ENCODE data around the gene RRP15. TPM values are rescaled to one million over a fixed set of nuclear protein-coding genes. Genes with fewer than 3 reads are reported as not detected.

The RRP15 gene
- total RNA-seq, 4 donors from 2014 or later, result 6.3 to 9.6 (median 7.8) TPM

DNA sequence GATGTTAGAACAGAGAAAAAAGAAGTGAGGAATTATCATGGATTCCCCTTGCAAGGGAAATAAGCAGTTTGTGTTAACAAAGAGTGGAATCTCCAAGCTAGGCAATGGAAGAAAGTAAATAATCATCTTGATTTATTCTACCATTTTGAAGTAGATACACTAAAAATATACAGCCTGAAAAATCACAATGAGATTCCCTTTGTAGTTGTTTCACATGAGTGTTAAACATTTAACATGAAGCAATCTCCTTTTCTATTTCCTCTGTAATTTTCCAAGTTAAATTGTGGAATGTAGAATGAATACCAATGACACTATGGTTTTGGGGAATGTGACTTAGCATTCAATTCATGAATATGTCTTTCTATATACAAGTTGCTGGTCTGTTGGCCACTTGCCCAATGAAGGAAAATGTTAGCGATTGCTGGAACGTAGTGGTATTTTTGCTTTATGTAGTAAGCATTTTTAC lies 65.7 kb downstream of the RRP15 start:
- peak overlapping the region; percentile 51 to 89 (median 74) for H3K27ac ChIP-seq
- WGBS, 2 donors, result 5 to 7% methylated on average over 2 of the region's 2 CpGs
- no peaks in the 10 kb centered on the region for H3K27me3 ChIP-seq
- H3K9me3 ChIP-seq, result no peaks in the 10 kb centered on the region
- peaks cover 0 to 50% (median 9%) of the 10 kb centered on the region in 4 donors for H3K4me1 ChIP-seq
- TF ChIP-seq, protein P1, sequence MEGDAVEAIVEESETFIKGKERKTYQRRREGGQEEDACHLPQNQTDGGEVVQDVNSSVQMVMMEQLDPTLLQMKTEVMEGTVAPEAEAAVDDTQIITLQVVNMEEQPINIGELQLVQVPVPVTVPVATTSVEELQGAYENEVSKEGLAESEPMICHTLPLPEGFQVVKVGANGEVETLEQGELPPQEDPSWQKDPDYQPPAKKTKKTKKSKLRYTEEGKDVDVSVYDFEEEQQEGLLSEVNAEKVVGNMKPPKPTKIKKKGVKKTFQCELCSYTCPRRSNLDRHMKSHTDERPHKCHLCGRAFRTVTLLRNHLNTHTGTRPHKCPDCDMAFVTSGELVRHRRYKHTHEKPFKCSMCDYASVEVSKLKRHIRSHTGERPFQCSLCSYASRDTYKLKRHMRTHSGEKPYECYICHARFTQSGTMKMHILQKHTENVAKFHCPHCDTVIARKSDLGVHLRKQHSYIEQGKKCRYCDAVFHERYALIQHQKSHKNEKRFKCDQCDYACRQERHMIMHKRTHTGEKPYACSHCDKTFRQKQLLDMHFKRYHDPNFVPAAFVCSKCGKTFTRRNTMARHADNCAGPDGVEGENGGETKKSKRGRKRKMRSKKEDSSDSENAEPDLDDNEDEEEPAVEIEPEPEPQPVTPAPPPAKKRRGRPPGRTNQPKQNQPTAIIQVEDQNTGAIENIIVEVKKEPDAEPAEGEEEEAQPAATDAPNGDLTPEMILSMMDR (IDR thresholded peaks at IDR 0.05), result no peak
- H3K4me3 ChIP-seq, result peak overlapping the region in 3 of 4 donors; percentile 17 to 37 (median 29)
- no peak for DNase-seq (ENCODE audit: low spot score in 2 of 2)
- H3K36me3 ChIP-seq, result no peaks in the 10 kb centered on the region

DNA sequence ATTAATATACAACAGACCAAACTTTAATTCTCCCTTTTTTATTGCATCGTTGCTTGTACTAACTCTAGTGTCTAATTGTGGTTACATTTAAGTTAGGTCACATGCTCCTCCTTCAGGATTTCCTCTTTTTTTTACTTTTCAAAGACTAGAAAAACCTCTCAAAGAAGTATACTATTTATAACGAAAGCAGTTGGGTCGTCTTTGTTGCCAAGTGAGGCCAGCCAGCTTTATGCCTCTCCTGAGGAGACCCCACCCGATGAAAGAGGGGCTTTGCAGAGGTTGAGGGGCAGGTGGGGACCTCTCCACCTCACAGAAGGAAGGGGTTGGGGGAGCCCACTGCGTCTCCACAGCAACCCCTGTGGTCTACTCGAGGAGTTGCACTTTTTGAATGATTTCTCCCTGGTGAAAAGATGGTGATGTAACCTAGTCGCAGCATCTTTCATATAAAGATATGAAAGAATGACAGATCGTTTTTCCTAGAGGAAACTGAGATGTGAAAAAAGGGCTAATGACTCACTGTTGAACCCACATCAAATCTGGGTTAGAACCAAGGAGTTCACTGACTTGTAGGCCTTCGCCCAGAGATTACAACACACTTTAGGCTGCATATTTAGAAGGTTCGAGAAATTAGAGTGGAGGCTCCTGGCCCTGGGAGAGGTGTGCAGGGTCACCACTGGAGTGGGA lies 66.4 kb downstream of the RRP15 start:
- Histone ChIP-seq H3K9me3 (no peaks in the 10 kb centered on the region), H3K4me3 (peak overlapping the region; percentile 10 to 37 (median 23)), H3K4me1 (peaks cover 0 to 45% (median 9%) of the 10 kb centered on the region in 4 donors), H3K27ac (peak overlapping the region; percentile 51 to 89 (median 74)), H3K36me3 (no peaks in the 10 kb centered on the region), H3K27me3 (no peaks in the 10 kb centered on the region)
- TF ChIP-seq, protein P1 (IDR thresholded peaks at IDR 0.05), result peak; percentile 25 to 54 (median 47)
- TF ChIP-seq POLR2A (IDR thresholded peaks at IDR 0.05) (no peak), EP300 (IDR thresholded peaks at IDR 0.05) (peak in 1 of 2 donors; percentile 55)
- DNase-seq (ENCODE audit: low spot score in 2 of 2), result no peak
- WGBS, 2 donors, result 20 to 22% methylated on average over 10 of the region's 10 CpGs

DNA sequence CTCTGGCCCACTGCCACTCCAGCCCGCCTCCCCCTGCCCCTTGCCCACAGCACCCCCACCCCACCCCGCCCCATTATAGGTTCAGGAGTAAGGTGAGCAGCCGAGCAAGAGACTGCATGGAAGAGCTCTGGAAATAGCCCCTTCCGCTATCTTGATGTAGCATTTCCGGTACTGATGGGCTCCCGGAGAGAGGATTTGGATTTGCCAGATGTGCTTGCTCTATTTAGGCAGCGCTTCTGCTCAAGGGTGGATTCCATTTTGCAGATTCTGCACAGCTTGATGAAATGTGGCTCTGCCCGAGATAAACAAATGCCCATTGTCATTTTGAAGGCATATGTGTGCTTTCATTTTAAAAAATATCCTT lies 67.0 kb downstream of the RRP15 start:
- TF ChIP-seq EP300 (IDR thresholded peaks at IDR 0.05), result no peak
- TF ChIP-seq, protein P1 (IDR thresholded peaks at IDR 0.05), result no peak
- TF ChIP-seq POLR2A (IDR thresholded peaks at IDR 0.05), result no peak
- Histone ChIP-seq H3K36me3 (no peaks in the 10 kb centered on the region), H3K27ac (peak overlapping the region in 2 of 4 donors; percentile 21 to 89), H3K4me1 (peaks cover 0 to 44% (median 9%) of the 10 kb centered on the region in 4 donors), H3K9me3 (no peaks in the 10 kb centered on the region), H3K4me3 (no peak overlapping the region), H3K27me3 (no peaks in the 10 kb centered on the region)
- 85 to 92% methylated on average over 6 to 8 of the region's 8 CpGs for WGBS, 2 donors
- no peak for DNase-seq (ENCODE audit: low spot score in 2 of 2)

DNA sequence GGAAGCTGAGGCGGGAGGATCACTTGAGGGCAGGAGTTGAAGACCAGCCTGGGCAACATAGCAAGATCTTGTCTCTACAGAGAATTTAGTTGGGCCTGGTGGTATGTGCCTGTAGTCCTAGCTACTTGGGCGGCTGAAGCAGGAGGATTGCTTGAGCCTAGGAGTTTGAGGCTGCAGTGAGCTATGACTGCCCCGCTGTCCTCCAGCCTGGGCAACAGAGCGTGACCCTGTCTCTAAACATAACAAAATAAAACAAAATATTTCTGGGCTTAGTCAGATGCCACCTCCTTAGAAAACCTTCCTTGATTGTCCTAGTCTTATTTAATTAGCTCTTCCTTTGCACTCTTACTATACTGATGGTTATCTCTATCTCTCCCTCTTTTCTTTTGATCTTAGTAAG lies 68.6 kb downstream of the RRP15 start:
- no peaks in the 10 kb centered on the region for H3K9me3 ChIP-seq
- no peaks in the 10 kb centered on the region for H3K27me3 ChIP-seq
- TF ChIP-seq, protein P1 (IDR thresholded peaks at IDR 0.05), result no peak
- no peak for TF ChIP-seq POLR2A (IDR thresholded peaks at IDR 0.05)
- no peak for TF ChIP-seq EP300 (IDR thresholded peaks at IDR 0.05)
- peaks cover 0 to 34% (median 5%) of the 10 kb centered on the region in 4 donors for H3K4me1 ChIP-seq
- DNase-seq (ENCODE audit: low spot score in 2 of 2), result no peak
- H3K27ac ChIP-seq, result no peak overlapping the region
- H3K36me3 ChIP-seq, result no peaks in the 10 kb centered on the region
- 95 to 97% methylated on average over 4 of the region's 4 CpGs for WGBS, 2 donors
- no peak overlapping the region for H3K4me3 ChIP-seq

DNA sequence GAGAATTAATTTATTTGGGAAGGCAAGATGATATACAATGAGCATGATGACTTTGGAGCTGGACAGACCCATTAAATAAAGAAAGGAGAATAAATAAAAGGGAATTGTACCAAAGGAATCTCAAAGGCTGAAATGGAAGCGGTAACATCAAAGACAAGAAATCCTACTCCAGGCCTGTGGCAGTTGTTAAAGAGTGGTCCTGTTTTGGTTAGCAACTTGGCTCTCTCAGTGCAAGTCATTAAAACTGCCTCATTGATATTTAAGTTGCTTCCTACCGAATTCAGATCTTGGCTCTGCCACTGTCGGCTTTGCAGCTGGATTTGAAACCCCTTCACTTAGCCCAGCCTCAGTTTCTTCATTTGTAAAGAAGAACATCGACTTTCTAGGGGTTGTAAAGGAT lies 70.2 kb downstream of the RRP15 start:
- H3K36me3 ChIP-seq, result no peaks in the 10 kb centered on the region
- DNase-seq (ENCODE audit: low spot score in 2 of 2), result no peak
- WGBS, 2 donors, result 76 to 80% methylated on average over 4 of the region's 4 CpGs
- no peaks in the 10 kb centered on the region for H3K9me3 ChIP-seq
- no peak overlapping the region for H3K4me3 ChIP-seq
- no peaks in the 10 kb centered on the region for H3K27me3 ChIP-seq
- H3K4me1 ChIP-seq, result peaks cover 0 to 18% (median 0%) of the 10 kb centered on the region in 4 donors
- H3K27ac ChIP-seq, result no peak overlapping the region
- TF ChIP-seq, protein P1 (IDR thresholded peaks at IDR 0.05), result no peak
